Common myeloid progenitor, CD34-positive (primary cell): ENCODE data around the gene WRAP73.

Experiments used
- CTCF ChIA-PET: fragments of 350-600 bp; sonication (Branson Sonifier 250); formaldehyde crosslinking; loops from one replicate; lab custom pipeline; 2021; ENCODE audit warnings: antibody characterized with exemption; lab: Charles Lee
- POLR2A ChIA-PET: fragments of 350-600 bp; sonication (Branson Sonifier 250); formaldehyde crosslinking; loops from one replicate; lab custom pipeline; 2021; ENCODE audit warnings: antibody characterized with exemption; lab: Charles Lee
- DNase-seq, 3 donors: peaks; one replicate each; pipeline versions ENCODE4 v3.0.0 to v3.0.0-alpha.2; 2013
- H3K27ac ChIP-seq, 2 experiments: 1 replicate in 1 of 2; 2 replicates in 1 of 2; pipeline ENCODE4 v1.7.0; 2013; ENCODE audit warnings: inconsistent platforms in 2 of 2, low read length in 2 of 2, mild to moderate bottlenecking in 2 of 2, low read depth in 1 of 2, moderate library complexity in 1 of 2; ENCODE audit not compliant: severe bottlenecking in 2 of 2, insufficient read depth in 1 of 2, poor library complexity in 1 of 2
- H3K27me3 ChIP-seq, 5 experiments: replicated peaks in 2 of 5; 1 replicate in 3 of 5; 2 replicates in 2 of 5; pipeline versions ENCODE4 v1.6.1 to v1.7.0; 2013; ENCODE audit warnings: low read length in 4 of 5, mild to moderate bottlenecking in 2 of 5, moderate library complexity in 2 of 5, inconsistent platforms in 1 of 5; ENCODE audit not compliant: insufficient read depth in 5 of 5, control insufficient read depth in 4 of 5
- H3K36me3 ChIP-seq, 4 experiments: 1 replicate in 2 of 4; 2 replicates in 2 of 4; pipeline versions ENCODE4 v1.6.1 to v1.7.0; 2013; ENCODE audit warnings: low read length in 3 of 4, control low read depth in 1 of 4, mild to moderate bottlenecking in 1 of 4; ENCODE audit not compliant: control insufficient read depth in 4 of 4, insufficient read depth in 4 of 4
- H3K4me1 ChIP-seq, 4 experiments: 1 replicate in 3 of 4; 2 replicates in 1 of 4; pipeline versions ENCODE4 v1.6.1 to v1.7.1; 2013; ENCODE audit warnings: low read length in 3 of 4, mild to moderate bottlenecking in 3 of 4, control low read depth in 1 of 4, inconsistent platforms in 1 of 4, moderate library complexity in 1 of 4; ENCODE audit not compliant: control insufficient read depth in 4 of 4, insufficient read depth in 4 of 4; ENCODE audit errors: control extremely low read depth in 1 of 4
- H3K4me3 ChIP-seq, 7 experiments: 1 replicate in 4 of 7; 2 replicates in 3 of 7; pipeline versions ENCODE4 v1.5.1 to v1.7.0; 2013; ENCODE audit warnings: mild to moderate bottlenecking in 7 of 7, low read length in 6 of 7, moderate library complexity in 6 of 7, inconsistent platforms in 2 of 7, low read depth in 2 of 7, control low read depth in 1 of 7; ENCODE audit not compliant: insufficient read depth in 4 of 7, control insufficient read depth in 1 of 7; ENCODE audit errors: extremely low read depth in 1 of 7
- H3K9me3 ChIP-seq, 5 experiments: 1 replicate in 4 of 5; 2 replicates in 1 of 5; pipeline versions ENCODE4 v1.6.1 to v1.7.1; 2013; ENCODE audit warnings: low read length in 4 of 5, mild to moderate bottlenecking in 2 of 5, inconsistent platforms in 1 of 5, low read depth in 1 of 5, moderate library complexity in 1 of 5; ENCODE audit not compliant: control insufficient read depth in 4 of 5, insufficient read depth in 2 of 5; ENCODE audit errors: control extremely low read depth in 1 of 5
- WGBS: methylation state at CpG from one replicate; pipeline ENCODE4 v1.1.5; 2013; ENCODE audit not compliant: insufficient coverage; 5-methylcytosine and 5-hydroxymethylcytosine counted together

Gene WRAP73

DNA sequence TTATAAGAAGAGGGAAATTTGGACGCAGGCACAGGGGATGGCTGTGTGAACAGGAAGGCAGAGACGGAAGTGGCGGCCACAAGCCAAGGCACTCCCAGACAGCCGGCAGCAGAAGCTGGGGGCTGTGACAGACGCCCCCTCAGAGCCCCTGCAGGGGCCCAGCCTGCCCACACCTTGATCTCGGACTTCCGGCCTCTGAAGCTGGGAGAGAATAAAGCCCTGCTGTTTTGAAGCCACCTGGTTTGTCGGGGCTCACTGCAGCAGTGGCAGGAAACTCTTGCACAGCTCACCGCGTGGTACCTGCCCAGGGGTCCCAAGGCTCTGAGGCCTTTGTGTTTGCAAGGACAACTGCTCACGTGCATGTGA, 52.3 kb downstream of the WRAP73 start:
- peak in 2 of 3 donors; percentile 81 to 87 for DNase-seq

GRCh38 chr1:3596663-3597598, 53.0 kb downstream of the WRAP73 start:
- Histone ChIP-seq H3K27me3 (no peaks in the 10 kb centered on the region), H3K4me3 (peak overlapping the region in 2 of 7 experiments; percentile 25 to 40), H3K4me1 (peaks cover 0 to 74% (median 41%) of the 10 kb centered on the region in 4 experiments), H3K27ac (no peak overlapping the region), H3K9me3 (no peaks in the 10 kb centered on the region), H3K36me3 (peaks cover 10 to 32% (median 15%) of the 10 kb centered on the region in 4 experiments)
- CTCF ChIA-PET, result interaction anchor here (1.2 to 1.7 kb wide), 2 partner anchors 9 to 30 kb away, joined by 3 to 11 read pairs; no protein-coding TSS in a partner anchor
- 45% methylated on average over 22 of the region's 29 CpGs for whole genome bisulfite sequencing
- POLR2A ChIA-PET, result no interaction called here
- no peak for DNase-seq

More for the DNA sequence above, 52.3 kb downstream of the WRAP73 start:
- ChIA-PET CTCF (interaction anchor here (1.2 to 1.7 kb wide), 3 partner anchors 10 to 107 kb away, joined by 3 to 11 read pairs (median 3); no protein-coding TSS in a partner anchor), POLR2A (no interaction called here)
- Histone ChIP-seq H3K36me3 (peaks cover 10 to 32% (median 17%) of the 10 kb centered on the region in 4 experiments), H3K4me3 (peak overlapping the region in 5 of 7 experiments; percentile 15 to 42 (median 25)), H3K9me3 (no peaks in the 10 kb centered on the region), H3K27me3 (no peaks in the 10 kb centered on the region), H3K27ac (no peak overlapping the region), H3K4me1 (peaks cover 0 to 80% (median 41%) of the 10 kb centered on the region in 4 experiments)
- WGBS, result 0% methylated on average over 10 of the region's 11 CpGs

GRCh38 chr1:3595949-3596348, 54.0 kb downstream of the WRAP73 start:
- ChIA-PET POLR2A (no interaction called here), CTCF (no interaction called here)
- 100% methylated on average over 5 of the region's 7 CpGs for WGBS
- Histone ChIP-seq H3K4me1 (peaks cover 0 to 66% (median 41%) of the 10 kb centered on the region in 4 experiments), H3K27me3 (no peaks in the 10 kb centered on the region), H3K4me3 (no peak overlapping the region), H3K36me3 (peaks cover 5 to 22% (median 9%) of the 10 kb centered on the region in 4 experiments), H3K9me3 (no peaks in the 10 kb centered on the region), H3K27ac (no peak overlapping the region)
- DNase-seq, result no peak

DNA sequence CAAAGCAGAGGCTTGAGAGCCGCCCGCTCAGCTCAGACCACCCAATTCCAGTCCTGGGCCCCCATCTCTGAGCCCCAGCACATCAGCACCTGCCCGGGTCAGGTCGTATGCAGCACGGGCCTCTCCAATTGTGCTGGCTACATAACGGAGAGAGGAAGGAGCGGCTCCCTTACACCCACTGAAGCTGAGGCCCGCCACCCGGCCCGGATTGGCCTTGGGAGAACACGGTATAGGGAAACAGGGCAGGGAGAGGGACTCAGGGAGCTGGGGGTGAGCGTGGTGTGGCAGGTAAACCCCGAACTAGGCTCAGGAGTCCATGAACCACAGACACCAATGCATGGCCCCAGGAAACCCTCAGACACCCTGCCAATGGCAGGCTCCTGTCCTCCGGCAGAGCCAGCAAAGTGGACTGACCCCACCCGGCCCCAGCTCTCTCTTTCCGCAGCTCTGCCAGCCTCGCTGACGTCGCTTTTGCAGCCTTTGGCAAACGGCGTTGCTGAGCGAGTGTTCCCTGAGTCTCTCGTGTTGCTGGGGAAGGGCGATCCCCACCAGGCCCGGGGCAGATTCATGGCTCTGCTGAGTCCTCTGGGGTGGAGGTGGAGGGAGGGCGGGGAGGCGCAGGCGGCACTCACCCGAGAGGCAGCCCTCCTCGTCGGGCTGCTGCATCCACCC, 55.1 kb downstream of the WRAP73 start:
- no peak for DNase-seq
- H3K9me3 ChIP-seq, result no peaks in the 10 kb centered on the region
- CTCF ChIA-PET, result interaction anchor here (1.0 to 1.1 kb wide), 2 partner anchors 7 to 52 kb away, joined by 3 read pairs; no protein-coding TSS in a partner anchor
- POLR2A ChIA-PET, result interaction anchor here (0.7 kb wide), 1 partner anchor 12 kb away, joined by 3 read pairs; no protein-coding TSS in a partner anchor
- peaks cover 0 to 55% (median 40%) of the 10 kb centered on the region in 4 experiments for H3K4me1 ChIP-seq
- no peaks in the 10 kb centered on the region for H3K27me3 ChIP-seq
- H3K4me3 ChIP-seq, result no peak overlapping the region
- H3K27ac ChIP-seq, result no peak overlapping the region
- H3K36me3 ChIP-seq, result peaks cover 1 to 22% (median 5%) of the 10 kb centered on the region in 4 experiments
- 96% methylated on average over 12 of the region's 31 CpGs for WGBS

- no peak for DNase-seq
- Histone ChIP-seq H3K9me3 (no peaks in the 10 kb centered on the region), H3K36me3 (peaks cover 3 to 27% (median 6%) of the 10 kb centered on the region in 4 experiments), H3K4me3 (no peak overlapping the region), H3K27me3 (no peaks in the 10 kb centered on the region), H3K27ac (no peak overlapping the region), H3K4me1 (peaks cover 0 to 44% (median 31%) of the 10 kb centered on the region in 4 experiments)
- WGBS, result 69% methylated on average over 10 of the region's 10 CpGs
- POLR2A ChIA-PET, result no interaction called here
- CTCF ChIA-PET, result interaction anchor here (1.0 to 1.1 kb wide), 2 partner anchors 8 to 51 kb away, joined by 3 read pairs; no protein-coding TSS in a partner anchor
Measured at GRCh38 chr1:3593745-3594144, 56.2 kb downstream of the WRAP73 start.

DNA sequence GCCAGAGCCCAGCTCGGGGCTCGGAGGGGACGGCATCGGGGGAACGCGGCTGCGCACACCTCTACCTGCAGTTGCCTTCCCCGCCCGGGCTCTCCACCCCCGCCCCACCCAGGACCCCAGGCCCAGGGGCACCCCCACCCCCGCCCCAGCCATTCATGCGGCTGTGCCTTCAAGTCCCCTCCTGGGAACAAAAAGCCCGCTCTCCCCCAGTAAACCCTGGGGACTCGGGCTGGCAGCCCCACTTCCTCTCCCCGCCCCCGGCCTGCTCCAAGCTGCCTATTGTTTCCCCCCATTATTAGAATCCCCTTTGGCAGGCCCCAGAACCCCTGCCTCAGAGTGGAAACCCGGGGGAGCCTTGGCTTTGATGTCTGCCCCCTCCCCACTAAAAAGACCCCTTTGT, 56.6 kb downstream of the WRAP73 start:
- H3K4me3 ChIP-seq, result no peak overlapping the region
- POLR2A ChIA-PET, result no interaction called here
- no peak for DNase-seq
- H3K9me3 ChIP-seq, result no peaks in the 10 kb centered on the region
- CTCF ChIA-PET, result interaction anchor here (1.0 to 1.1 kb wide), 2 partner anchors 9 to 50 kb away, joined by 3 read pairs; no protein-coding TSS in a partner anchor
- peaks cover 0 to 40% (median 27%) of the 10 kb centered on the region in 4 experiments for H3K4me1 ChIP-seq
- peaks cover 3 to 27% (median 6%) of the 10 kb centered on the region in 4 experiments for H3K36me3 ChIP-seq
- H3K27me3 ChIP-seq, result no peaks in the 10 kb centered on the region
- 87% methylated on average over 7 of the region's 17 CpGs for WGBS
- H3K27ac ChIP-seq, result no peak overlapping the region
